Measurements from ENCODE around the gene SRP68.
"Not testable (repeated sequence)": the region's sequence is repeated elsewhere in the genome, so short reads cannot be mapped to it uniquely, and the experiment has no call there.

The SRP68 gene

GRCh38 chr17:76089680-76090516, 17.6 kb upstream of the SRP68 start:
- no peak for DNase-seq (ENCODE audit: low read depth in 2 of 2)

- no peak for DNase-seq (ENCODE audit: low read depth in 2 of 2)
Observed at GRCh38 chr17:76088868-76089576, 16.7 kb upstream of the SRP68 start.

- no peak for DNase-seq (ENCODE audit: low read depth in 2 of 2)
Observed at GRCh38 chr17:76088041-76088867, 15.9 kb upstream of the SRP68 start.

GRCh38 chr17:76087531-76087930, 15.2 kb upstream of the SRP68 start:
- DNase-seq (ENCODE audit: low read depth in 2 of 2) = no peak

- no peak for DNase-seq (ENCODE audit: low read depth in 2 of 2)
Observed at GRCh38 chr17:76086384-76086783, 14.1 kb upstream of the SRP68 start.

GRCh38 chr17:76085731-76086366, 13.5 kb upstream of the SRP68 start:
- no peak for DNase-seq (ENCODE audit: low read depth in 2 of 2)

- no peak for DNase-seq (ENCODE audit: low read depth in 2 of 2)
Observed at GRCh38 chr17:76085066-76085730, 12.9 kb upstream of the SRP68 start.

GRCh38 chr17:76083536-76084182, 11.3 kb upstream of the SRP68 start:
- DNase-seq (ENCODE audit: low read depth in 2 of 2) = no peak

GRCh38 chr17:76082326-76083251, 10.3 kb upstream of the SRP68 start:
- no peak for DNase-seq (ENCODE audit: low read depth in 2 of 2)

- no peak for DNase-seq (ENCODE audit: low read depth in 2 of 2)
Observed at GRCh38 chr17:76081295-76082210, 9.2 kb upstream of the SRP68 start.

- DNase-seq (ENCODE audit: low read depth in 2 of 2) = no peak
Observed at GRCh38 chr17:76080768-76081287, 8.5 kb upstream of the SRP68 start.

GRCh38 chr17:76079956-76080767, 7.8 kb upstream of the SRP68 start:
- no peak for DNase-seq (ENCODE audit: low read depth in 2 of 2)

GRCh38 chr17:76079535-76079955, 7.2 kb upstream of the SRP68 start:
- DNase-seq (ENCODE audit: low read depth in 2 of 2) = no peak

- DNase-seq (ENCODE audit: low read depth in 2 of 2) = no peak
Observed at GRCh38 chr17:76078860-76079534, 6.7 kb upstream of the SRP68 start, which contains the start of gene ZACN. ZACN (plus strand) TSS chr17:76079182; CDS start chr17:76079265, 83 bp downstream.

GRCh38 chr17:76078370-76078769, 6.1 kb upstream of the SRP68 start:
- not testable (repeated sequence) for DNase-seq (ENCODE audit: low read depth in 2 of 2)

GRCh38 chr17:76077584-76078110, 5.3 kb upstream of the SRP68 start:
- DNase-seq (ENCODE audit: low read depth in 2 of 2) = no peak

Data from fibroblast of skin of left biceps (primary cell).